Ovary (tissue), 3 donors: ENCODE measurements around the gene RERE.

Source experiments
- CTCF ChIP-seq, 3 donors: fragments of 450-650 bp in 2 of 3; fragments of 200-600 bp in 1 of 3; IDR thresholded peaks; one replicate each; pipeline versions ENCODE4 v1.5.1 to v1.8.0; 2016 to 2022; ENCODE audit warnings: antibody characterized with exemption in 3 of 3, mild to moderate bottlenecking in 1 of 3
- POLR2A ChIP-seq: fragments of 450-650 bp; IDR thresholded peaks from one replicate; pipeline ENCODE4 v1.6.1; 2017; ENCODE audit warnings: antibody characterized with exemption, mild to moderate bottlenecking, moderate library complexity
- donor health status: DM: no; HTN: no; CAD: no.

- TF ChIP-seq CTCF (IDR thresholded peaks at IDR 0.05) (no peak), POLR2A (no peak)
Observed at GRCh38 chr1:8625981-8626898, 191.2 kb downstream of the RERE start.
